Progenitor cell of endocrine pancreas (in vitro differentiated cells): ENCODE results near the gene ELAVL4. TPM values are rescaled to one million over a fixed set of nuclear protein-coding genes. Genes with fewer than 3 reads are reported as not detected.

Source experiments
- DNase-seq: peaks from one replicate; pipeline ENCODE4 v3.0.0; 2021; ENCODE audit warnings: low spot score; ENCODE audit not compliant: unreplicated experiment
- H3K27ac Mint-ChIP-seq: 2 replicates; pipeline ENCODE4 v1.8.0; 2021; ENCODE audit warnings: mild to moderate bottlenecking, moderate library complexity, mixed read lengths
- H3K27me3 Mint-ChIP-seq: 2 replicates; pipeline ENCODE4 v1.8.0; 2021; ENCODE audit warnings: mixed read lengths
- H3K36me3 Mint-ChIP-seq: 2 replicates; pipeline ENCODE4 v1.8.0; 2022; ENCODE audit warnings: mixed read lengths; ENCODE audit not compliant: insufficient read depth
- H3K4me1 Mint-ChIP-seq: 2 replicates; pipeline ENCODE4 v1.8.0; 2021; ENCODE audit warnings: low read depth, mixed read lengths
- H3K4me3 Mint-ChIP-seq: 2 replicates; pipeline ENCODE4 v1.8.0; 2021; ENCODE audit warnings: low read depth, mild to moderate bottlenecking, moderate library complexity, mixed read lengths
- H3K9me3 Mint-ChIP-seq: 2 replicates; pipeline ENCODE4 v1.8.0; 2021; ENCODE audit warnings: low read depth, mixed read lengths
- total RNA-seq: library from RNA; stranded (reverse); gene quantifications from 2 replicates; pipeline ENCODE4 v1.2.1, GENCODE V29; 2021
- TF ChIP-seq, protein P1 (sequence below): fragments of 200-600 bp; sonication (generic); IDR thresholded peaks from one replicate; pipeline ENCODE4 v1.5.0; 2021; ENCODE audit warnings: antibody characterized with exemption, mild to moderate bottlenecking; ENCODE audit not compliant: unreplicated experiment

Gene ELAVL4
- total RNA-seq, 1 donor from 2014 or later: 3.6 TPM

GRCh38 chr1:50132347-50132894 is 23.7 kb downstream of the ELAVL4 start:
- no peaks in the 10 kb centered on the region for H3K36me3 Mint-ChIP-seq
- TF ChIP-seq, protein P1, sequence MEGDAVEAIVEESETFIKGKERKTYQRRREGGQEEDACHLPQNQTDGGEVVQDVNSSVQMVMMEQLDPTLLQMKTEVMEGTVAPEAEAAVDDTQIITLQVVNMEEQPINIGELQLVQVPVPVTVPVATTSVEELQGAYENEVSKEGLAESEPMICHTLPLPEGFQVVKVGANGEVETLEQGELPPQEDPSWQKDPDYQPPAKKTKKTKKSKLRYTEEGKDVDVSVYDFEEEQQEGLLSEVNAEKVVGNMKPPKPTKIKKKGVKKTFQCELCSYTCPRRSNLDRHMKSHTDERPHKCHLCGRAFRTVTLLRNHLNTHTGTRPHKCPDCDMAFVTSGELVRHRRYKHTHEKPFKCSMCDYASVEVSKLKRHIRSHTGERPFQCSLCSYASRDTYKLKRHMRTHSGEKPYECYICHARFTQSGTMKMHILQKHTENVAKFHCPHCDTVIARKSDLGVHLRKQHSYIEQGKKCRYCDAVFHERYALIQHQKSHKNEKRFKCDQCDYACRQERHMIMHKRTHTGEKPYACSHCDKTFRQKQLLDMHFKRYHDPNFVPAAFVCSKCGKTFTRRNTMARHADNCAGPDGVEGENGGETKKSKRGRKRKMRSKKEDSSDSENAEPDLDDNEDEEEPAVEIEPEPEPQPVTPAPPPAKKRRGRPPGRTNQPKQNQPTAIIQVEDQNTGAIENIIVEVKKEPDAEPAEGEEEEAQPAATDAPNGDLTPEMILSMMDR: no peak
- no peak overlapping the region for H3K4me3 Mint-ChIP-seq
- no peaks in the 10 kb centered on the region for H3K4me1 Mint-ChIP-seq
- H3K27ac Mint-ChIP-seq: no peak overlapping the region
- H3K27me3 Mint-ChIP-seq: no peaks in the 10 kb centered on the region
- no peak for DNase-seq
- no peaks in the 10 kb centered on the region for H3K9me3 Mint-ChIP-seq

DNA sequence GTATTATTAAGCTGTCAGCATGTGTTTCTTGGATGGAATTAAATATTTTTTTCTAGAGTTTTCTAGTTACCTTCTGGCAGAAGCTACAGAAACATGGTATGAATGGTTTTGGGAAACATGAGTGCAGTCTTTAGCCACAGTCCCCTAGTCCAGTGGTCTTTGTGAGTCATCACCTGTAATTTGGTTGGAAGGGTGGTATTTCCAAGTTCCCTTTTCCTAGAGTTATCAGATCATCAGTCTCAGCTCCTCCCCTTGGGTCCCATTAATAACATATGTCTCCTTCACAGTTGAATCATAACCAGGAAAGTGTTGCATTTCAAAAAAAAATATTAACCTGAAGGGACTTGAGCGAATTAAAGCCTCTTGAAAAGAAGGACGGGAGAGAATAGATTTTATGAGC is 27.0 kb downstream of the ELAVL4 start:
- Mint-ChIP-seq H3K27ac (peak overlapping the region; percentile 65), H3K4me1 (no peaks in the 10 kb centered on the region), H3K4me3 (no peak overlapping the region), H3K36me3 (no peaks in the 10 kb centered on the region), H3K27me3 (no peaks in the 10 kb centered on the region), H3K9me3 (no peaks in the 10 kb centered on the region)
- TF ChIP-seq, protein P1: no peak
- DNase-seq: no peak

- Mint-ChIP-seq H3K36me3 (no peaks in the 10 kb centered on the region), H3K27ac (no peak overlapping the region), H3K9me3 (no peaks in the 10 kb centered on the region), H3K27me3 (no peaks in the 10 kb centered on the region), H3K4me3 (no peak overlapping the region), H3K4me1 (no peaks in the 10 kb centered on the region)
- TF ChIP-seq, protein P1: no peak
- no peak for DNase-seq
These were observed 30.8 kb downstream of the ELAVL4 start for GRCh38 chr1:50139339-50140181.

- Mint-ChIP-seq H3K4me3 (no peak overlapping the region), H3K27me3 (no peaks in the 10 kb centered on the region), H3K4me1 (no peaks in the 10 kb centered on the region), H3K9me3 (no peaks in the 10 kb centered on the region), H3K36me3 (no peaks in the 10 kb centered on the region), H3K27ac (no peak overlapping the region)
- DNase-seq: no peak
- TF ChIP-seq, protein P1: no peak
These were observed 31.4 kb downstream of the ELAVL4 start for GRCh38 chr1:50140182-50140447.

DNA sequence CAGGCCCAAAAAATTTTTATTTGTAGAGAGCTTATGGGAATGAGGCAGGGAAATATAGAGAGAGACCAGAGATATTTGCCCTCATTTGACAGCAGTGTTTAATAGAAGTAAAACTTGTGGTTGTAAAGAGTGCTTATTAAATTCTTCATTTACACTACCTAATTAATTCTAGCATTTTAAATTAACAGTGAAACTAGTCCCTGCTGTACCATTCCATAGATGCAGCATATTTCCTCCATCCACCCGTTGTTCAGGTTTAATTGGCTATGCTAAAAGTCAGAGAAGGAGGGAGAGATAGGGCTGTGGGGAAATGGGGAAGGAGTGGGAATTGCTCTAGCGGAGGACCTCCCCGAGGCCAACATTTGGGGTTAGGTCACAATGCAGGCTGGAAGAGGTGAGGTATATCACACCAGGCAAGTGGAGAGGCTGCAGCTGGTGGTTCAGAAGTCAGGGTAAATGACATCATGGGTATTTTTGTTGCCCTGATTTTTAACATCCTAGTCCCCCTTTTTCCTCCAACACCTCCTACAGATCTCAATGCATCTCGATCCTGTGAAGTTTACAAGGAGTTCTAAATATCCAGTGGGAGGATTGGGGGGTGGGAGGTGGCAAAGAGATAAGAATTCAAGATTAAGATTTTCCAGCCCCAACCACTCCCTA is 38.6 kb downstream of the ELAVL4 start:
- TF ChIP-seq, protein P1: no peak
- Mint-ChIP-seq H3K36me3 (no peaks in the 10 kb centered on the region), H3K9me3 (no peaks in the 10 kb centered on the region), H3K4me3 (no peak overlapping the region), H3K27me3 (no peaks in the 10 kb centered on the region), H3K4me1 (no peaks in the 10 kb centered on the region), H3K27ac (peak overlapping the region; percentile 40)
- DNase-seq: no peak
